8988T (cell line): ENCODE results near the gene TMSB15C.

ENCODE experiments used
- DNase-seq: peaks from one replicate; pipeline ENCODE4 v3.0.0; 2011

The TMSB15C gene

GRCh38 chrX:104041003-104041402 is 35.0 kb downstream of the TMSB15C start:
- DNase-seq, result no peak

GRCh38 chrX:104039689-104040505 is 36.1 kb downstream of the TMSB15C start, which contains the start of gene H2BW2:
Gene H2BW2, plus strand, starts transcription at chrX:104039956. Its CDS starts 39 bp downstream, at chrX:104039995.
- DNase-seq, result no peak
